UCSD-AML1 (cell line): Measurements from ENCODE around the gene ATP6V0D1.

Experiments
- DNase-seq: peaks from one replicate; lab custom pipeline; 2025; ENCODE audit not compliant: unreplicated experiment; lab: John Stamatoyannopoulos, UW

ATP6V0D1 gene

GRCh38 chr16:67394155-67395104 lies 86.5 kb downstream of the ATP6V0D1 start:
- DNase-seq = no peak

- DNase-seq = no peak
These were observed 87.2 kb downstream of the ATP6V0D1 start for GRCh38 chr16:67393788-67394154.

DNA sequence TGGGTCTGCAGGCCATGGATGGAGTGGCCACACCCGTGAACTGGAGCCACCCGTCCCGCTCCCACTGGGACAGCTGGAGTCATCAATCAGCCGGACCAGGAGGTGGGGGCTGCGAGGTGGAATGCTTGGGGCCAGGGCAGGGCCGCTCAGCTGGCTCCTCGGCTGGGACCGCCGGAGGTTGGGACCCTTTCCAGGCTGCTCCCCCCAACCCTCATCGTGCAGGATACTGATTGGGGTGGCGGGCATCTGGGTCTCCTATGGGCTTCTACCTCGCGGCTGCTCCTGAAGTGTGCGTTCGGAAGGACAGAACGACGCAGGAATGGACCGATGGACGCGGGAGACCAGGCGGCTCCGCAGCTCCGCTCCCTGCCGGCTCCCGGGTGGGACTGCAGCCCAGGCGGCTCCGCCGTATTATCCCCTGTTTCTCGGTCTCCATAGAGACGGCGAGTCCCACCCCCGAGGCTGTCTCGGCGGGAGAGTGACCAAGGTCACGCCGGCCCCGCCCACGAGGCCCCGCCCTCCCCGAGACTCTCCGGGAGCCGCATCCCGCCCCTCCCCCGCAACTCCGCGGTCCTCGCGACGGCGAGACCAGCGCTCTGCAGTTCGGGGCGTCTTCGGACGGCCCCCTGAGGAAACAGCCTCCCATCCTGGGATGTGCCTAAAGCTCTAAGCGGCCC lies 87.7 kb downstream of the ATP6V0D1 start, which contains the start of gene TPPP3:
TSS of gene TPPP3 (minus strand) at position 388 of the 677 bp plus-strand sequence. CDS start 2,387 bp downstream, outside the sequence.
- no peak for DNase-seq

- DNase-seq = no peak
These were observed 88.5 kb downstream of the ATP6V0D1 start for GRCh38 chr16:67392301-67393059.

- DNase-seq = no peak
These were observed 89.3 kb downstream of the ATP6V0D1 start for GRCh38 chr16:67391424-67392300.

DNA sequence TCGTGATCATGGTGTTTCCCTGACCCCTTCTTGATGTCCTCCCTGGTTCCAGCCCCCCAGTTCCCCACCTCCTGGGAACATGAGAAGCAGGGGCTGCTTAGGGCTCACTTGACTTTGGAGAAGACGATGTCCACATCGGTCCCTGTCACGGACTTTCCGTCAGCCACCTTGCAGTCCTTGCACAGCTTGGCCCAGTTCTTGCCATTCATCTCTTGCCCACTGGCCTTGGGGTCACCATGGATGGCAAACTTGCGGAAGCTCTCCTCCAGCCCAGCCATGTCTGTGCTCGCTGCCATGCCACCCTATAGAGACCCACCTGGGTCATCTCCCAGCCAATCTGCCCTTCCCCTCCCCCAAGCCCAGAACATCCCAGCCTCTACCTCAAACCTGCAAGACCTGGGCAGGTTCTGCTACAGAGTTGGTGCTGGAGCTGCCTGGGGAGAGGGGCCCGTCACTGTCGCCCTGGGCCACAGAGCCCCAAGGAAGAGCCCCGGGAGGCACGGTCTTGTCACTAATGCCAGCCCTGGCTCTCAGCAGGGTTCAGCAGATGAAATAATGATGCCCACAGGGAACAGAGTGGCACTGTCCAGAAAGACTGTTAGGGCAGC lies 90.0 kb downstream of the ATP6V0D1 start:
- DNase-seq = no peak

DNA sequence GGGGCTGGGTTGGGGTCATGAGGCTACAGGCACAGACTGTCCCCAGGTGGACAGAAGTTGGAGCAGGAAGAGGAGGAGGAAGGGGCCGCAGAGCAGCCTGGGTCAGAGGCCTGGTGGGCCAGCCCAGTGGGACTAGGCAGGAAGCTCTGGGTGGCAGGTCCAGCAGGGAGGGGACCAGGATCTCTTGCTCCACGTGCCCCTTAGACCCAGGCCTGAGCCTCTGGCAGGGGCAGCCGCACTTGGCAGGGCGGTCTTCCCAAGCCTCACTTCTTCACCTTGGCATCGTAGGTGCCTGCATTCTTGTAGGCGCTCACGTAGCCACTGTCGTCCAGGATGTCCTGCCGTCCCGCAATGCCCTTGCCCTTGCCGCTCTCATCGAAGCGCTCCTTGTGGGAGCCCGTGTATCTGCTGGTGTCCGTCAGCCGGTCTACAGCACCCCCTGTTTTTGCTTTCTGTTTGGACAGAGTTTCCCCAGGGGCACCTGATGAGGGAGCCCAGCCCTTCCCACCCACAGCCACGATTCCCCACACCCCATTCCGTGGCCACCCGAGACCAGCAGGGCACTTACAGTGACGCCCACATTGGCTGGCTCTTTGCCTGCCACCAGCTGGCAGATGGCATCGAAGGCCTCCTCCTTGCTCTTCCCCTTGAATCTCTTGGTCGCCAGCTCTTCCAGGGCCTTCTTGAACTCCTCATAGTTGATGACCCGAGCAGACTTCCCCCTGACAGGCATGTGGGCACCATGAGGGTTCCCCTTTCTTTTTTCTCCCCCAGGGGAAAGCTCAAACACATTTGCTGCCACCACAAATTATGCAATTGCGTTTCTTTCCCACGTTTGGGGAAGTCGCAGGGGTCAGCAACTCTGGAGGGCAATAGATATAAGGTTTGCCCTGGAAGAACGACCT lies 90.8 kb downstream of the ATP6V0D1 start:
- no peak for DNase-seq

- DNase-seq = no peak
These were observed 92.4 kb downstream of the ATP6V0D1 start for GRCh38 chr16:67388591-67388990.

DNA sequence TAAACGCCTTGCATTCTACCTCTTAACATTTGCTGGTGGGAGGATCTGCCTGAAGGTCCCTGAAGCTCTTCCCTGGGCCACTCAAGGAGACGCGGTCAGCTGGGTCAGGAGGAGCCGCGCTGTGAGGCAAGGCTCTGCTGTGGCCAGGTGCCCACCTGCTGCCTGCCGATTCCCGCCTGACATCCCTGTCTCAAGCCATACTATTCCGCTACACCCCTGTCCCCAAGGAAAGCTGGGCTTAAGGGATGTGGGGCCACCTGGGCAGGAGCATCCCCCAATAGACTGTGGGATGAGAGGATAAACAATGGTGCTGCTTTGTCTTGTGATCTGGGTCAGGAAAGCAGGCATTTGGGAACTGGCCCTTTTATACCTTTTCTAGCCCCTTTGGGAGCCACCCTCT lies 92.8 kb downstream of the ATP6V0D1 start:
- no peak for DNase-seq
